Measurements from ENCODE around the gene CTAG1B. TPM values are rescaled to one million over a fixed set of nuclear protein-coding genes. Genes with fewer than 3 reads are reported as not detected.
"Not testable (repeated sequence)": the region's sequence is repeated elsewhere in the genome, so short reads cannot be mapped to it uniquely, and the experiment has no call there.

Gene CTAG1B
- total RNA-seq, 1 donor, result not detected

DNA sequence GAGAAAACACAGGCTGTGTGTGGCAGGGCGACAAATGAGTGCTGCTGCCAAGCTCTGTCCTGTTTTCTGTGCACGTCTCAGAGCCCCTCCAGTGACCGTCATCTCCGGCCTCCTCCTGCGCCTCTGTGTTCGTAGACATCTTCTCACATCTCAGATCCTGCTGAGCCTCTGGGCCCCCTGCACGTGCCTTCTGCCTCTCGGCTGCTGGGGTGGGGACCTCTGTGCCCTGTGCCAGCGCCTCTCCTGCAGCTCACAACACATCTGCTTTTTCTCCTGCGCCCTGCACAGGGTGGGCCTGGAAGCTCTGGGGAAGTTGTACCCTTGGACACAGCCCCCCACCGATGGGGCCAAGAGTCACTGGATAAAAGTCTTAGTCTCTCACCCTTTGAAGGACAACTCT lies 36.7 kb upstream of the CTAG1B start:
- DNase-seq (ENCODE audit: low read depth), result no peak
- TF ChIP-seq, protein P1, sequence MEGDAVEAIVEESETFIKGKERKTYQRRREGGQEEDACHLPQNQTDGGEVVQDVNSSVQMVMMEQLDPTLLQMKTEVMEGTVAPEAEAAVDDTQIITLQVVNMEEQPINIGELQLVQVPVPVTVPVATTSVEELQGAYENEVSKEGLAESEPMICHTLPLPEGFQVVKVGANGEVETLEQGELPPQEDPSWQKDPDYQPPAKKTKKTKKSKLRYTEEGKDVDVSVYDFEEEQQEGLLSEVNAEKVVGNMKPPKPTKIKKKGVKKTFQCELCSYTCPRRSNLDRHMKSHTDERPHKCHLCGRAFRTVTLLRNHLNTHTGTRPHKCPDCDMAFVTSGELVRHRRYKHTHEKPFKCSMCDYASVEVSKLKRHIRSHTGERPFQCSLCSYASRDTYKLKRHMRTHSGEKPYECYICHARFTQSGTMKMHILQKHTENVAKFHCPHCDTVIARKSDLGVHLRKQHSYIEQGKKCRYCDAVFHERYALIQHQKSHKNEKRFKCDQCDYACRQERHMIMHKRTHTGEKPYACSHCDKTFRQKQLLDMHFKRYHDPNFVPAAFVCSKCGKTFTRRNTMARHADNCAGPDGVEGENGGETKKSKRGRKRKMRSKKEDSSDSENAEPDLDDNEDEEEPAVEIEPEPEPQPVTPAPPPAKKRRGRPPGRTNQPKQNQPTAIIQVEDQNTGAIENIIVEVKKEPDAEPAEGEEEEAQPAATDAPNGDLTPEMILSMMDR (IDR thresholded peaks at IDR 0.05; ENCODE audit: insufficient read depth, low read depth, low read length), result no peak
- H3K4me3 ChIP-seq (ENCODE audit: low read depth, low read length), result no peak overlapping the region

DNA sequence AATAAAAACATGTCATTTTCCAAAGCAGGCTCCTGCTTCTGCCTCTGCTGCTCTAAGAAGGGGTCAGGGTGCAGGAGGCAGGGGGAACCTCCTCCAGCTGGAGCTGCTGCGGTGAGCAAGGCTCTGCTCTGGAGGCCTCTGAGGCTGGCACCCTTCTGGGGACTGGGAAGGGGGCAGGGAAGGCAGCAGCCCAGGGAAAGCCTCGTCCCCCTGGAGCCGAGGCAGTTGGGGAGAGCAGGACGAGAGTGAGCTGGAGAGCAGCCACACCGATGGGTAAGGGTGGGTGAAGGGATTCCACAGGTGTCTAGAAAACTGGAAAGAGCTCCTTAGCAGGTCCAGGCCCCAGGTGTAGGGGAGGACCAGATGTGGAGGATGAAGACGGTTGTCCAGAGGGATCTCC lies 36.3 kb upstream of the CTAG1B start:
- no peak for DNase-seq (ENCODE audit: low read depth)
- no peak overlapping the region for H3K4me3 ChIP-seq (ENCODE audit: low read depth, low read length)
- TF ChIP-seq, protein P1 (IDR thresholded peaks at IDR 0.05; ENCODE audit: insufficient read depth, low read depth, low read length), result no peak

DNA sequence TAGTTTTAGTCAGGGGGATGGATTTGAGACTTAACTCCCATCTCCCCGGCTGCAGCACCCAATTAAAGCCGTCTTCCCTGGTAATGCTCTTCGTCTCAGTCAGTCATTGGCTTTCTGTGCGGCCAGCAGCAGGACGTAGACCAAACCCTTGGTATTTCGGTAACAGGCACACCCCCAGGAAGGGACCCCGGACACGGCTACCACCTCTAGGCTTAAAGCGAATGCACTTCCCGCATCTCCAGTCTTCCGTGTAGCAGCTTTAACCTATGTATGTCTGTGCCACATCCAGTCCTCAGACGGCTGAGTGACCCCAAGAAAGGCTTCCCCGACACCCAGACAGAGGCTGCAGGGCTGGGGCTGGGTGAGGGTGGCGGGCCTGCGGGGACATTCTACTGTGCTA lies 35.8 kb upstream of the CTAG1B start:
- TF ChIP-seq, protein P1 (IDR thresholded peaks at IDR 0.05; ENCODE audit: insufficient read depth, low read depth, low read length), result no peak
- no peak overlapping the region for H3K4me3 ChIP-seq (ENCODE audit: low read depth, low read length)
- no peak for DNase-seq (ENCODE audit: low read depth)

DNA sequence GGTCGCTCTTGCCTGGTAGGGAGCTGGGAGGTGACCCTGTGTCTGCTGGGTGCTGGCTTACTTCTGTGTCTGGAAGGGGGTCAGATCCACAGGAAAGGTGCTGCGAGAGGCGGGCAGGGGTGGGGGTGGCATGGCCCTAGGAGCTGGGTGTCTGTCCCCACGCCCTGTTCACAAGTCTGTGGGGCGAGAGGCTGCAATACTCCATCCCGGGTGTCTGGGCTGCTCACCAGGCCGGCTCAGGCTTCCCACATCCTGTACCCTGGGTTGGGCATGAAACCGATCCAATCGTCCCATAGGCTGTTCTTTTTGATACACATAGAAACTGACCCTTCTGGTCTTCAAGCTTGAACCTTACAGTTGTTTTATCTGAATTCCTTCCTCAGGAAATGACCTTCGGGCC lies 35.3 kb upstream of the CTAG1B start:
- TF ChIP-seq, protein P1 (IDR thresholded peaks at IDR 0.05; ENCODE audit: insufficient read depth, low read depth, low read length), result no peak
- DNase-seq (ENCODE audit: low read depth), result no peak
- no peak overlapping the region for H3K4me3 ChIP-seq (ENCODE audit: low read depth, low read length)

DNA sequence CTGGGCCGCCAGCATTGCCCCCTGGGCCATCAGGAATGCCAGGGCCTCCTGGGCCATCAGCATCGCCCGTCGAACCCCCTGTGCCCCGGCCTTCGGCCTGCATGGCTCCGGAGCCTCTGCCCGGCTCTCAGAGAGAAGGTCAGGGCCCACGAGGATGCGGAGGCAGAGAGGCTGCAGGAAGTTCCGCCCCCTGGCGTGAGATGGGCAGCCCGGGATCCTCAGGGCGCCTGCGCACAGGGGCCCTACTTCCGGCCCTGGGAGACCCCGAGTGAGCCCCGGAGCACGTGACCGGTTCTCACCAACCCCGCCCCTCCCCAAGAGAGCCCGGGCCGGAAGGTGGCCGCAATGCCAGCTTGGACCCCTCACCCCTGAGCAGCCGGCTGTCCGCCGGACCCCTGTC lies 34.3 kb upstream of the CTAG1B start, which contains the start of gene CTAG2:
CTAG2 (minus strand) TSS at position 167 of the 400 bp plus-strand sequence; CDS start at position 103, 64 bp downstream.
- H3K4me3 ChIP-seq (ENCODE audit: low read depth, low read length); DNase-seq (ENCODE audit: low read depth): not testable (repeated sequence)

DNA sequence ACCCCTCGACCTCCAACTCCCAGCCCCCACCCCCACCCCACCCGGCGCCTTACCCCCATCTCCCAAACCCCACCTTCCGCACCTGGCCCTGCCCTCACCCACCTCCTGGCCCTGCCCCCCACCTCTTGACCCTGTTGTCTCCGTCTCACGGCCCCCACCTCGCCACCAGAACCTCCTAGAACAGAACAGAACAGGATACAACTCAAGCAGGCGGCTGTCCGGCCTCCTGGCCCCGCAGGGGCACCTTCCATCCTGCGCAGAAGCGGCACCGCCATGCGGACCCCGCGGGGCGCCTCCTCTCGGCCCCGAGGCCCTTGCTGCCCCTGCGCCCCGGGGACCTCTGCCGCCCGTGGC lies 33.9 kb upstream of the CTAG1B start:
- H3K4me3 ChIP-seq (ENCODE audit: low read depth, low read length), result no peak overlapping the region
- TF ChIP-seq, protein P1 (IDR thresholded peaks at IDR 0.05; ENCODE audit: insufficient read depth, low read depth, low read length), result no peak
- no peak for DNase-seq (ENCODE audit: low read depth)

DNA sequence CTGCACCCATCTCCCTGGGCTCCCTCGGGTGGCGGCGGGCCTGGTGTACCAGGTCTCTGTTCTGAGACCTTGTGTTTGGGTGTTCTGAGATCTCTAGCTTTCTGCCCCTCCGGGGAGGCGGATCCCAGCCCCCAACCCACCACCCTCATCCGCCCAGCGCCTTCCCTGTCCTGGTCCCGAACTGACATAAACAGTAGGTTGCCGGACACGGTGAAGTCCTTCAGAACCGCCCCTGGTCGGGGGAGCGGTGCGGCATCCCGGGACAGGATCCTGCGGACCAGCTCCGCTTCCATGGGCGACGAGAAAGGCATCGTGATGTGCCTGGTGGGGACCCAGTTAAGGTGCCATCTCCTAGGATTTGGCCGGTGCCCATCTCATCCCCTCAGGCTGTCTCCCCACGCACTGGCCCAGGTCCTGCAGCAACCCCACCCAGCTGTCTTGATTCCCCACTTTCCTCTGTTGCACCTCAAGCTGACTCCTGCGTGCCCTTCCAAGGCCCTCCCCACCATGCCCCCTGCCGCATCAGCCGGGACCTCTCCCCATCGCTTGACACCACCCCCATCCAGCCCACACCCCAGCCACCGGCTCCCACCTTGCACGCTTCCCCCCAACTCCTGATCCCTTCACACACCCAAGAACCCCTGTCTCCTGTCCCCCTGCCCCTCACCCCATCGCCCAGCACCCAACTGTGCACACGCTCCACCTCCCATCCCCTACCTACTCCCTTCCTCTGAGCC lies 33.4 kb upstream of the CTAG1B start:
- TF ChIP-seq, protein P1 (IDR thresholded peaks at IDR 0.05; ENCODE audit: insufficient read depth, low read depth, low read length), result no peak
- no peak for DNase-seq (ENCODE audit: low read depth)
- H3K4me3 ChIP-seq (ENCODE audit: low read depth, low read length), result no peak overlapping the region

Data from fibroblast of villous mesenchyme (primary cell).